OCI-LY3 (cell line): ENCODE data around the gene C10orf90.

Experiments used
- EZH2phosphoT487 ChIP-seq: fragments of 200-600 bp; shearing (Covaris generic); IDR thresholded peaks from 2 replicates; pipeline ENCODE4 v1.6.1; 2018; ENCODE audit warnings: antibody characterized with exemption, mixed run types, low read depth
- TF ChIP-seq, protein P1 (sequence below): fragments of 200-600, 300-600 bp; sonication (generic); IDR thresholded peaks from 2 replicates; pipeline ENCODE4 v1.5.1; 2014; ENCODE audit warnings: antibody characterized with exemption, low read length, low read depth

DNA sequence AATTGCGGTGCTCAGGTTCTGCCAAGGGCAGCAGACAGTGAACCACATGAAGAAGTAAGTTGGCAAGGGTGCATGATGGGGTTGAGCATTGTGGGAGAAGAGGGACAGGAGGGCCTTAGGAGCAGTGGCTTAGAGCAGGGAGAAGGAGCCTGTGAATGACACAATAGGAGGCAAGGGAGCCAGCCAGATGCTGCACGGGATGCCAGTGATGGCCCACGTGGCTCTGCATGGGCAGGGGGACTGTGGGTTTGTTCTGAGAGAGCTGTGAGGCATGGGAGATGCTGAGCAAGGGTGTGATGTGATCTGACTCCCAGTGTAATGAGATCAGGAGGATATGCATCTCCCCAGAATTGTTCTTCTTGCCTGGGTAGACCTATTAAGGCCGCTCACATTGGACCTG, 60.9 kb downstream of the C10orf90 start:
- TF ChIP-seq, protein P1, sequence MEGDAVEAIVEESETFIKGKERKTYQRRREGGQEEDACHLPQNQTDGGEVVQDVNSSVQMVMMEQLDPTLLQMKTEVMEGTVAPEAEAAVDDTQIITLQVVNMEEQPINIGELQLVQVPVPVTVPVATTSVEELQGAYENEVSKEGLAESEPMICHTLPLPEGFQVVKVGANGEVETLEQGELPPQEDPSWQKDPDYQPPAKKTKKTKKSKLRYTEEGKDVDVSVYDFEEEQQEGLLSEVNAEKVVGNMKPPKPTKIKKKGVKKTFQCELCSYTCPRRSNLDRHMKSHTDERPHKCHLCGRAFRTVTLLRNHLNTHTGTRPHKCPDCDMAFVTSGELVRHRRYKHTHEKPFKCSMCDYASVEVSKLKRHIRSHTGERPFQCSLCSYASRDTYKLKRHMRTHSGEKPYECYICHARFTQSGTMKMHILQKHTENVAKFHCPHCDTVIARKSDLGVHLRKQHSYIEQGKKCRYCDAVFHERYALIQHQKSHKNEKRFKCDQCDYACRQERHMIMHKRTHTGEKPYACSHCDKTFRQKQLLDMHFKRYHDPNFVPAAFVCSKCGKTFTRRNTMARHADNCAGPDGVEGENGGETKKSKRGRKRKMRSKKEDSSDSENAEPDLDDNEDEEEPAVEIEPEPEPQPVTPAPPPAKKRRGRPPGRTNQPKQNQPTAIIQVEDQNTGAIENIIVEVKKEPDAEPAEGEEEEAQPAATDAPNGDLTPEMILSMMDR = no peak
- TF ChIP-seq EZH2phosphoT487 = no peak
